Endothelial cell of umbilical vein (primary cell): ENCODE measurements around the gene GALNT9.

Source experiments
- CTCF ChIP-seq, 2 donors: IDR thresholded peaks; 1 replicate in 1 of 2; 2 replicates in 1 of 2; pipeline ENCODE4 v1.5.1; 2011; ENCODE audit warnings: low read length in 2 of 2, mild to moderate bottlenecking in 2 of 2, moderate library complexity in 2 of 2, control low read depth in 1 of 2, inconsistent platforms in 1 of 2, low read depth in 1 of 2; ENCODE audit not compliant: insufficient read depth in 1 of 2; ENCODE audit errors: extremely low read depth in 1 of 2
- EZH2 ChIP-seq: IDR thresholded peaks from 2 replicates; pipeline ENCODE4 v1.6.1; 2012; ENCODE audit warnings: borderline replicate concordance, low read depth, mild to moderate bottlenecking, moderate library complexity, low read length, inconsistent platforms; ENCODE audit not compliant: severe bottlenecking
- JUN ChIP-seq: IDR thresholded peaks from 2 replicates; pipeline ENCODE4 v1.6.1; 2011; ENCODE audit warnings: borderline replicate concordance, low read depth; ENCODE audit not compliant: insufficient read length, insufficient read depth
- MAX ChIP-seq: IDR thresholded peaks from 2 replicates; pipeline ENCODE4 v1.6.1; 2011; ENCODE audit not compliant: insufficient read depth, insufficient read length
- POLR2A ChIP-seq: IDR thresholded peaks from 2 replicates; pipeline ENCODE4 v1.6.1; 2012; ENCODE audit warnings: low read depth, mild to moderate bottlenecking, control low read depth, low read length
- POLR2AphosphoS5 ChIP-seq: IDR thresholded peaks from 2 replicates; pipeline ENCODE4 v1.6.1; 2012; ENCODE audit warnings: low read depth, mild to moderate bottlenecking, control low read depth, low read length, moderate library complexity; ENCODE audit not compliant: insufficient read depth

- TF ChIP-seq CTCF (IDR thresholded peaks at IDR 0.05; ENCODE audit: extremely low read depth in 1 of 2, insufficient read depth in 1 of 2, low read depth in 1 of 2, low read length in 2 of 2) (no peak), POLR2AphosphoS5 (no peak), POLR2A (no peak), JUN (no peak), EZH2 (no peak), MAX (no peak)
These were observed 94.1 kb downstream of the GALNT9 start for GRCh38 chr12:132235116-132235820.
